GM21447 (cell line): ENCODE measurements around the gene SERGEF.

Source experiments
- ATAC-seq: cut with Tn5 transposase; IDR thresholded peaks from one replicate; pipeline ENCODE4 v1.9.1; 2021; ENCODE audit not compliant: unreplicated experiment

The SERGEF gene

GRCh38 chr11:17865765-17866428 lies 146.9 kb downstream of the SERGEF start:
- no peak for ATAC-seq

GRCh38 chr11:17864478-17864941 lies 148.3 kb downstream of the SERGEF start:
- ATAC-seq: peak; percentile 65

GRCh38 chr11:17861036-17861755 lies 151.7 kb downstream of the SERGEF start:
- no peak for ATAC-seq

GRCh38 chr11:17859552-17859951 lies 153.3 kb downstream of the SERGEF start:
- no peak for ATAC-seq

GRCh38 chr11:17855531-17856290 lies 157.1 kb downstream of the SERGEF start:
- ATAC-seq: no peak

- no peak for ATAC-seq
Measured at GRCh38 chr11:17853280-17853679, 159.6 kb downstream of the SERGEF start.

GRCh38 chr11:17852246-17852645 lies 160.6 kb downstream of the SERGEF start:
- ATAC-seq: no peak

GRCh38 chr11:17851697-17852096 lies 161.2 kb downstream of the SERGEF start:
- ATAC-seq: no peak

- no peak for ATAC-seq
Measured at GRCh38 chr11:17850336-17850735, 162.5 kb downstream of the SERGEF start.

GRCh38 chr11:17848715-17849114 lies 164.1 kb downstream of the SERGEF start:
- no peak for ATAC-seq

- ATAC-seq: no peak
Measured at GRCh38 chr11:17846852-17847453, 165.9 kb downstream of the SERGEF start.

- no peak for ATAC-seq
Measured at GRCh38 chr11:17845431-17845881, 167.4 kb downstream of the SERGEF start.

- no peak for ATAC-seq
Measured at GRCh38 chr11:17840101-17840548, 172.7 kb downstream of the SERGEF start.

- ATAC-seq: no peak
Measured at GRCh38 chr11:17839450-17839849, 173.4 kb downstream of the SERGEF start.

- no peak for ATAC-seq
Measured at GRCh38 chr11:17838102-17838501, 174.7 kb downstream of the SERGEF start.

GRCh38 chr11:17831883-17832282 lies 181.0 kb downstream of the SERGEF start:
- no peak for ATAC-seq

GRCh38 chr11:17831228-17831627 lies 181.6 kb downstream of the SERGEF start:
- no peak for ATAC-seq

- no peak for ATAC-seq
Measured at GRCh38 chr11:17828311-17828751, 184.5 kb downstream of the SERGEF start.

- ATAC-seq: no peak
Measured at GRCh38 chr11:17827006-17827405, 185.8 kb downstream of the SERGEF start.

GRCh38 chr11:17822401-17822781 lies 190.5 kb downstream of the SERGEF start:
- ATAC-seq: no peak
